ENCODE measurements around the gene C10orf67.

C10orf67 gene

GRCh38 chr10:23324351-23324750, 20.2 kb downstream of the C10orf67 start:
- TF ChIP-seq POLR2AphosphoS5 (IDR thresholded peaks at IDR 0.05; ENCODE audit: low read depth) (no peak), REST (IDR thresholded peaks at IDR 0.05; ENCODE audit: insufficient replicate concordance, low read depth) (no peak), SPI1 (IDR thresholded peaks at IDR 0.05; ENCODE audit: borderline replicate concordance, low read depth) (no peak), GABPA (IDR thresholded peaks at IDR 0.05; ENCODE audit: low read depth) (no peak), CTCF (IDR thresholded peaks at IDR 0.05; ENCODE audit: insufficient read depth, low read length) (no peak)
- H3K4me3 ChIP-seq (replicated peaks; ENCODE audit: insufficient read depth, low read length): no peak overlapping the region

GRCh38 chr10:23322082-23322481, 22.5 kb downstream of the C10orf67 start:
- Histone ChIP-seq H3K27me3 (ENCODE audit: insufficient read depth, poor library complexity, severe bottlenecking) (no peaks in the 10 kb centered on the region), H3K4me3 (replicated peaks; ENCODE audit: insufficient read depth, low read length) (no peak overlapping the region), H3K27ac (replicated peaks) (no peak overlapping the region)
- no peak for TF ChIP-seq POLR2AphosphoS5 (IDR thresholded peaks at IDR 0.05; ENCODE audit: low read depth)
- no peak for TF ChIP-seq GABPA (IDR thresholded peaks at IDR 0.05; ENCODE audit: low read depth)
- TF ChIP-seq CTCF (IDR thresholded peaks at IDR 0.05; ENCODE audit: insufficient read depth, low read length): no peak
- no peak for TF ChIP-seq REST (IDR thresholded peaks at IDR 0.05; ENCODE audit: insufficient replicate concordance, low read depth)
- no peak for TF ChIP-seq SPI1 (IDR thresholded peaks at IDR 0.05; ENCODE audit: borderline replicate concordance, low read depth)
- no peak for DNase-seq (ENCODE audit: low read depth in 1 of 2, low spot score in 1 of 2)

More at GRCh38 chr10:23324351-23324750, 20.2 kb downstream of the C10orf67 start:
- H3K27me3 ChIP-seq (ENCODE audit: insufficient read depth, poor library complexity, severe bottlenecking): no peaks in the 10 kb centered on the region
- no peak overlapping the region for H3K27ac ChIP-seq (replicated peaks)
- DNase-seq (ENCODE audit: low read depth in 1 of 2, low spot score in 1 of 2): no peak

- TF ChIP-seq CTCF (IDR thresholded peaks at IDR 0.05; ENCODE audit: insufficient read depth, low read length): no peak
- no peak for TF ChIP-seq REST (IDR thresholded peaks at IDR 0.05; ENCODE audit: insufficient replicate concordance, low read depth)
- TF ChIP-seq SPI1 (IDR thresholded peaks at IDR 0.05; ENCODE audit: borderline replicate concordance, low read depth): no peak
- TF ChIP-seq GABPA (IDR thresholded peaks at IDR 0.05; ENCODE audit: low read depth): no peak
- no peak for TF ChIP-seq POLR2AphosphoS5 (IDR thresholded peaks at IDR 0.05; ENCODE audit: low read depth)
- no peaks in the 10 kb centered on the region for H3K27me3 ChIP-seq (ENCODE audit: insufficient read depth, poor library complexity, severe bottlenecking)
- no peak overlapping the region for H3K27ac ChIP-seq (replicated peaks)
- H3K4me3 ChIP-seq (replicated peaks; ENCODE audit: insufficient read depth, low read length): no peak overlapping the region
- no peak for DNase-seq (ENCODE audit: low read depth in 1 of 2, low spot score in 1 of 2)
Measured at GRCh38 chr10:23319835-23320234, 24.8 kb downstream of the C10orf67 start.

Data from HL-60 (cell line).